Measurements from ENCODE around the gene TMEM89. TPM values are rescaled to one million over a fixed set of nuclear protein-coding genes. Genes with fewer than 3 reads are reported as not detected.

The TMEM89 gene
- polyA plus RNA-seq, 1 experiment: not detected

GRCh38 chr3:48588230-48588629, 33.3 kb downstream of the TMEM89 start:
- no peak for TF ChIP-seq CTCF (IDR thresholded peaks at IDR 0.05; ENCODE audit: low read depth, low read length)
- no peak overlapping the region for H3K27ac ChIP-seq (ENCODE audit: low read depth, low read length)
- no peak for DNase-seq (ENCODE audit: low read depth, low spot score)
- POLR2A ChIA-PET: interaction anchor here (1.6 kb wide), 1 partner anchor 22 kb away, joined by 5 read pairs; no protein-coding TSS in a partner anchor
- H3K27me3 ChIP-seq (ENCODE audit: control insufficient read depth, insufficient read depth, low read length): no peaks in the 10 kb centered on the region
- no peak overlapping the region for H3K4me3 ChIP-seq (ENCODE audit: low read depth, low read length)
- H3K9me3 ChIP-seq (ENCODE audit: control insufficient read depth, insufficient read depth, low read length): no peaks in the 10 kb centered on the region; the same call in 1 of the 2 replicates
- CTCF ChIA-PET: no interaction called here

- Histone ChIP-seq H3K27me3 (ENCODE audit: control insufficient read depth, insufficient read depth, low read length) (no peaks in the 10 kb centered on the region), H3K9me3 (ENCODE audit: control insufficient read depth, insufficient read depth, low read length) (no peaks in the 10 kb centered on the region; the same call in 1 of the 2 replicates), H3K27ac (ENCODE audit: low read depth, low read length) (no peak overlapping the region), H3K4me3 (ENCODE audit: low read depth, low read length) (no peak overlapping the region)
- TF ChIP-seq CTCF (IDR thresholded peaks at IDR 0.05; ENCODE audit: low read depth, low read length): no peak
- ChIA-PET CTCF (no interaction called here), POLR2A (interaction anchor here (1.6 kb wide), 1 partner anchor 22 kb away, joined by 5 read pairs; no protein-coding TSS in a partner anchor)
- no peak for DNase-seq (ENCODE audit: low read depth, low spot score)
These were observed 33.9 kb downstream of the TMEM89 start for GRCh38 chr3:48587686-48588085.

- no peak for DNase-seq (ENCODE audit: low read depth, low spot score)
- no peak overlapping the region for H3K27ac ChIP-seq (ENCODE audit: low read depth, low read length)
- ChIA-PET POLR2A (no interaction called here), CTCF (no interaction called here)
- no peak for TF ChIP-seq CTCF (IDR thresholded peaks at IDR 0.05; ENCODE audit: low read depth, low read length)
- no peaks in the 10 kb centered on the region for H3K27me3 ChIP-seq (ENCODE audit: control insufficient read depth, insufficient read depth, low read length)
- H3K4me3 ChIP-seq (ENCODE audit: low read depth, low read length): no peak overlapping the region
- H3K9me3 ChIP-seq (ENCODE audit: control insufficient read depth, insufficient read depth, low read length): no peaks in the 10 kb centered on the region
These were observed 36.2 kb downstream of the TMEM89 start for GRCh38 chr3:48585411-48585810.

- no peak overlapping the region for H3K27ac ChIP-seq (ENCODE audit: low read depth, low read length)
- ChIA-PET POLR2A (no interaction called here), CTCF (no interaction called here)
- no peaks in the 10 kb centered on the region for H3K27me3 ChIP-seq (ENCODE audit: control insufficient read depth, insufficient read depth, low read length)
- H3K9me3 ChIP-seq (ENCODE audit: control insufficient read depth, insufficient read depth, low read length): no peaks in the 10 kb centered on the region
- H3K4me3 ChIP-seq (ENCODE audit: low read depth, low read length): no peak overlapping the region
- DNase-seq (ENCODE audit: low read depth, low spot score): no peak
- no peak for TF ChIP-seq CTCF (IDR thresholded peaks at IDR 0.05; ENCODE audit: low read depth, low read length)
These were observed 36.7 kb downstream of the TMEM89 start for GRCh38 chr3:48584836-48585235.

- no peak for TF ChIP-seq CTCF (IDR thresholded peaks at IDR 0.05; ENCODE audit: low read depth, low read length)
- DNase-seq (ENCODE audit: low read depth, low spot score): no peak
- POLR2A ChIA-PET: no interaction called here
- Histone ChIP-seq H3K4me3 (ENCODE audit: low read depth, low read length) (no peak overlapping the region), H3K9me3 (ENCODE audit: control insufficient read depth, insufficient read depth, low read length) (no peaks in the 10 kb centered on the region), H3K27me3 (ENCODE audit: control insufficient read depth, insufficient read depth, low read length) (no peaks in the 10 kb centered on the region), H3K27ac (ENCODE audit: low read depth, low read length) (no peak overlapping the region)
- CTCF ChIA-PET: no interaction called here
These were observed 39.7 kb downstream of the TMEM89 start for GRCh38 chr3:48581621-48582481.

Measured in AG04450 (cell line).